ENCODE data around the gene PRLH. TPM values are rescaled to one million over a fixed set of nuclear protein-coding genes. Genes with fewer than 3 reads are reported as not detected.

Gene PRLH
- total and polyA plus RNA-seq, 7 donors, result not detected

- Histone ChIP-seq H3K27ac (no peak overlapping the region), H3K9me3 (peaks cover 8% of the 10 kb centered on the region), H3K36me3 (ENCODE audit: insufficient read depth in 1 of 2, low read depth in 1 of 2) (no peaks in the 10 kb centered on the region), H3K4me3 (no peak overlapping the region), H3K4me1 (peaks cover 12% of the 10 kb centered on the region), H3K27me3 (ENCODE audit: insufficient read depth in 3 of 3, low read length in 2 of 3) (no peaks in the 10 kb centered on the region)
- WGBS, 3 donors, result 55 to 64% (median 57%) methylated on average over 9 to 11 of the region's 11 CpGs
- DNase-seq (no peak), ATAC-seq (no peak)
- intact Hi-C loops (cut with DNase I), result no loop called here
- TF ChIP-seq CTCF (IDR thresholded peaks at IDR 0.05), result no peak
Observed at GRCh38 chr2:237556773-237557632, 9.4 kb upstream of the PRLH start.

- Histone ChIP-seq H3K27me3 (ENCODE audit: insufficient read depth in 3 of 3, low read length in 2 of 3) (no peaks in the 10 kb centered on the region), H3K36me3 (ENCODE audit: insufficient read depth in 1 of 2, low read depth in 1 of 2) (no peaks in the 10 kb centered on the region), H3K9me3 (peaks cover 8% of the 10 kb centered on the region), H3K4me3 (no peak overlapping the region), H3K4me1 (peaks cover 12% of the 10 kb centered on the region), H3K27ac (no peak overlapping the region)
- WGBS, 3 donors, result 59 to 69% (median 67%) methylated on average over 4 of the region's 4 CpGs
- TF ChIP-seq CTCF (IDR thresholded peaks at IDR 0.05), result no peak
- DNase-seq, result no peak
- no peak for ATAC-seq
- intact Hi-C loops (cut with DNase I), result no loop called here
Observed at GRCh38 chr2:237557633-237558015, 8.8 kb upstream of the PRLH start.

- H3K27ac ChIP-seq, result no peak overlapping the region
- H3K4me1 ChIP-seq, result peaks cover 12% of the 10 kb centered on the region
- no peak overlapping the region for H3K4me3 ChIP-seq
- DNase-seq (peak; percentile 78 to 86), ATAC-seq (peak; percentile 71 to 91 (median 88))
- intact Hi-C loops (cut with DNase I), result no loop called here
- peaks cover 8% of the 10 kb centered on the region for H3K9me3 ChIP-seq
- WGBS, 3 donors, result 14 to 23% (median 23%) methylated on average over 22 of the region's 22 CpGs
- TF ChIP-seq CTCF (IDR thresholded peaks at IDR 0.05), result no peak
- peaks cover 0 to under 1% (median 0%) of the 10 kb centered on the region in 3 donors for H3K27me3 ChIP-seq (ENCODE audit: insufficient read depth in 3 of 3, low read length in 2 of 3)
- no peaks in the 10 kb centered on the region for H3K36me3 ChIP-seq (ENCODE audit: insufficient read depth in 1 of 2, low read depth in 1 of 2)
Observed at GRCh38 chr2:237558961-237559641, 7.3 kb upstream of the PRLH start.

GRCh38 chr2:237561221-237561620 is 5.2 kb upstream of the PRLH start:
- H3K27ac ChIP-seq, result no peak overlapping the region
- no peak for TF ChIP-seq CTCF (IDR thresholded peaks at IDR 0.05)
- ATAC-seq (no peak), DNase-seq (no peak)
- H3K4me3 ChIP-seq, result no peak overlapping the region
- H3K9me3 ChIP-seq, result no peaks in the 10 kb centered on the region
- intact Hi-C loops (cut with DNase I), result loop anchor here in 1 of 2 donors (10.0 kb wide), 1 partner anchor 436 kb away; no protein-coding TSS in a partner anchor
- no peaks in the 10 kb centered on the region for H3K36me3 ChIP-seq (ENCODE audit: insufficient read depth in 1 of 2, low read depth in 1 of 2)
- 89 to 92% (median 90%) methylated on average over 7 of the region's 7 CpGs for WGBS, 3 donors
- H3K4me1 ChIP-seq, result peaks cover 12% of the 10 kb centered on the region
- H3K27me3 ChIP-seq (ENCODE audit: insufficient read depth in 3 of 3, low read length in 2 of 3), result peaks cover 0 to 5% (median 0%) of the 10 kb centered on the region in 3 donors

All from psoas muscle (tissue), 8 donors.